SK-N-SH treated with all-trans-retinoic acid at 6 μM for 48 hours (cell line): ENCODE measurements around the gene C1QL3.

ENCODE experiments used
- CSRNP3 ChIP-seq: fragments of 250-450 bp; sonication (Bioruptor Pico); IDR thresholded peaks from 2 replicates; pipeline ENCODE4 v1.5.1; 2021; ENCODE audit warnings: mild to moderate bottlenecking, moderate library complexity
- ISL1 ChIP-seq: fragments of 250-450 bp; sonication (Bioruptor Pico); IDR thresholded peaks from 2 replicates; pipeline ENCODE4 v2.1.2; 2022; ENCODE audit warnings: mild to moderate bottlenecking, moderate library complexity
- TCF4 ChIP-seq: fragments of 250-450 bp; sonication (Bioruptor Pico); IDR thresholded peaks from 2 replicates; pipeline ENCODE4 v1.8.0; 2021; ENCODE audit warnings: mild to moderate bottlenecking, moderate library complexity, borderline replicate concordance
- ZC3H10 ChIP-seq: fragments of 250-450 bp; sonication (Bioruptor Pico); IDR thresholded peaks from 2 replicates; pipeline ENCODE4 v1.5.1; 2021; ENCODE audit warnings: mild to moderate bottlenecking, moderate library complexity

DNA sequence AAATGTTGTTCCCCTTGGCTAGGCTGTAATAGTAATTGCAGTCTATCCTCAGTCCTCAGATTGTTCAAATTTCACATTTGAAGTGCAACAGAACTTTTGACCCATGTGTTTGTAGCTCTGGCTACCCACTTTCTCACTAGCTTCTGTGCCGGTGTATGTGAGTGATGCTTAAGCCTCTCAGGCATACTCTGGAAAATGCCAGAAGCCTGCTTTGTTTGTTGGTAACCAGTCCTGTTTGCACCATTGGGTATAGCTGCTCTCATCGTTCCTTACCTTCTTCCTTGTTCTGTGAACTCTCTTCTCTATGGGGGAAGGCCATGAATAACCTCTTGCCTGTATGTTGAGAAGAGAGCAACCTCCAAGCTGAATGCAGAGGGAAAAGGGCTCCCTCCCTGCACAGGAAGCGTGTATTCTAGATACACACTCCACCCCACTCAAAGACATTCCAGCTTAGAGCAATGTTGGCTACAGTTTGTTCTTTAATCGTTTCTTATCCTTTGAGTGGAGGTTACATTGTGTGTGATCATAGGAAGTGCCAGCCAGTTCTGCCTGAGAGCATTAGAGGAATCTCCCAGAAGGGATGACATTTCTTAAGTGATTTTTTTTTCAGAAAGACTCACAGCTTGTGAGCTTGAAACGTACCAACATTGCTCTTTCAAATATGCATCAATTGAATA lies 40.5 kb downstream of the C1QL3 start:
- TF ChIP-seq CSRNP3 (CRISPR knock-in tag) (no peak), TCF4 (CRISPR knock-in tag) (no peak), ZC3H10 (CRISPR knock-in tag) (no peak), ISL1 (CRISPR knock-in tag) (no peak)
